Stimulated activated naive CD8-positive, alpha-beta T cell treated with anti-CD3 and anti-CD28 coated beads, Interleukin-15, amount 100 ng/mL, for 72 hours (primary cell): Measurements from ENCODE around the gene PARD6G.

ENCODE experiments used
- ATAC-seq: fragments of 150-1000 bp; cut with Tn5 transposase; 2 replicates; pipeline ENCODE4 v1.10.0; 2021; ENCODE audit warnings: mild to moderate bottlenecking, moderate library complexity
- DNase-seq, 2 donors: peaks; one replicate each; pipeline ENCODE4 v3.0.0; 2021 to 2022
- H3K27ac Mint-ChIP-seq, 2 donors: one replicate each; pipeline ENCODE4 v1.8.0; 2022; ENCODE audit warnings: mild to moderate bottlenecking in 2 of 2, mixed read lengths in 2 of 2, moderate library complexity in 2 of 2
- H3K27me3 Mint-ChIP-seq: one replicate; pipeline ENCODE4 v1.8.0; 2022; ENCODE audit warnings: mixed read lengths
- H3K4me1 Mint-ChIP-seq: one replicate; pipeline ENCODE4 v1.8.0; 2022; ENCODE audit warnings: mild to moderate bottlenecking, mixed read lengths
- H3K4me3 Mint-ChIP-seq, 2 donors: one replicate each; pipeline ENCODE4 v1.8.0; 2022; ENCODE audit warnings: mild to moderate bottlenecking in 2 of 2, mixed read lengths in 2 of 2, moderate library complexity in 1 of 2
- H3K9me3 Mint-ChIP-seq, 2 donors: one replicate each; pipeline ENCODE4 v1.8.0; 2022; ENCODE audit warnings: mixed read lengths in 2 of 2

The PARD6G gene

GRCh38 chr18:80202264-80202998, 44.9 kb downstream of the PARD6G start:
- DNase-seq: peak; percentile 33 to 75
- H3K27me3 Mint-ChIP-seq: peaks cover 66% of the 10 kb centered on the region

GRCh38 chr18:80201739-80202138, 45.6 kb downstream of the PARD6G start:
- Mint-ChIP-seq H3K4me1 (peaks cover 24% of the 10 kb centered on the region), H3K9me3 (no peaks in the 10 kb centered on the region), H3K27ac (no peak overlapping the region), H3K4me3 (no peak overlapping the region), H3K27me3 (peaks cover 73% of the 10 kb centered on the region)
- peak; percentile 15 for ATAC-seq
- no peak for DNase-seq

More at GRCh38 chr18:80202264-80202998, 44.9 kb downstream of the PARD6G start:
- Mint-ChIP-seq H3K9me3 (no peaks in the 10 kb centered on the region), H3K4me1 (peaks cover 24% of the 10 kb centered on the region), H3K4me3 (no peak overlapping the region), H3K27ac (no peak overlapping the region)
- peak; percentile 88 for ATAC-seq

- ATAC-seq: no peak
- no peak for DNase-seq
- Mint-ChIP-seq H3K4me3 (no peak overlapping the region), H3K9me3 (no peaks in the 10 kb centered on the region), H3K4me1 (peaks cover 24% of the 10 kb centered on the region), H3K27ac (no peak overlapping the region), H3K27me3 (peaks cover 76% of the 10 kb centered on the region)
Observed at GRCh38 chr18:80200932-80201672, 46.2 kb downstream of the PARD6G start.

GRCh38 chr18:80200171-80200931, 47.0 kb downstream of the PARD6G start:
- Mint-ChIP-seq H3K27me3 (peaks cover 71% of the 10 kb centered on the region), H3K4me3 (no peak overlapping the region), H3K27ac (no peak overlapping the region), H3K9me3 (no peaks in the 10 kb centered on the region), H3K4me1 (peaks cover 24% of the 10 kb centered on the region)
- no peak for DNase-seq
- no peak for ATAC-seq

- no peak overlapping the region for H3K27ac Mint-ChIP-seq
- H3K9me3 Mint-ChIP-seq: no peaks in the 10 kb centered on the region
- DNase-seq: no peak
- H3K27me3 Mint-ChIP-seq: peaks cover 71% of the 10 kb centered on the region
- H3K4me3 Mint-ChIP-seq: no peak overlapping the region
- ATAC-seq: no peak
- peaks cover 35% of the 10 kb centered on the region for H3K4me1 Mint-ChIP-seq
Observed at GRCh38 chr18:80198994-80199748, 48.1 kb downstream of the PARD6G start.

GRCh38 chr18:80198391-80198790, 48.9 kb downstream of the PARD6G start:
- H3K27me3 Mint-ChIP-seq: peaks cover 75% of the 10 kb centered on the region
- H3K4me3 Mint-ChIP-seq: no peak overlapping the region
- DNase-seq: no peak
- ATAC-seq: no peak
- H3K4me1 Mint-ChIP-seq: peaks cover 35% of the 10 kb centered on the region
- H3K27ac Mint-ChIP-seq: no peak overlapping the region
- H3K9me3 Mint-ChIP-seq: no peaks in the 10 kb centered on the region

GRCh38 chr18:80197528-80197927, 49.8 kb downstream of the PARD6G start:
- Mint-ChIP-seq H3K27me3 (peaks cover 74% of the 10 kb centered on the region), H3K4me3 (no peak overlapping the region), H3K4me1 (peaks cover 29% of the 10 kb centered on the region), H3K27ac (no peak overlapping the region), H3K9me3 (no peaks in the 10 kb centered on the region)
- ATAC-seq (no peak), DNase-seq (no peak)

- H3K27ac Mint-ChIP-seq: no peak overlapping the region
- no peak overlapping the region for H3K4me3 Mint-ChIP-seq
- H3K27me3 Mint-ChIP-seq: peaks cover 80% of the 10 kb centered on the region
- ATAC-seq (no peak), DNase-seq (no peak)
- H3K9me3 Mint-ChIP-seq: no peaks in the 10 kb centered on the region
- H3K4me1 Mint-ChIP-seq: peaks cover 25% of the 10 kb centered on the region
Observed at GRCh38 chr18:80196528-80197320, 50.6 kb downstream of the PARD6G start.

- H3K27ac Mint-ChIP-seq: no peak overlapping the region
- H3K4me1 Mint-ChIP-seq: peaks cover 11% of the 10 kb centered on the region
- no peaks in the 10 kb centered on the region for H3K9me3 Mint-ChIP-seq
- no peak overlapping the region for H3K4me3 Mint-ChIP-seq
- H3K27me3 Mint-ChIP-seq: peaks cover 76% of the 10 kb centered on the region
- no peak for DNase-seq
- peak; percentile 62 for ATAC-seq
Observed at GRCh38 chr18:80194874-80195570, 52.3 kb downstream of the PARD6G start.

GRCh38 chr18:80193701-80194100, 53.6 kb downstream of the PARD6G start:
- Mint-ChIP-seq H3K27me3 (peaks cover 66% of the 10 kb centered on the region), H3K27ac (no peak overlapping the region)

GRCh38 chr18:80192653-80193385, 54.5 kb downstream of the PARD6G start:
- no peak overlapping the region for H3K4me3 Mint-ChIP-seq

More at GRCh38 chr18:80193701-80194100, 53.6 kb downstream of the PARD6G start:
- H3K4me1 Mint-ChIP-seq: peaks cover 11% of the 10 kb centered on the region
- no peak for DNase-seq
- H3K4me3 Mint-ChIP-seq: no peak overlapping the region
- H3K9me3 Mint-ChIP-seq: no peaks in the 10 kb centered on the region
- ATAC-seq: no peak

GRCh38 chr18:80191907-80192652, 55.2 kb downstream of the PARD6G start:
- peak; percentile 52 for ATAC-seq
- no peak for DNase-seq
- Mint-ChIP-seq H3K9me3 (no peaks in the 10 kb centered on the region), H3K4me1 (peaks cover 11% of the 10 kb centered on the region), H3K27ac (no peak overlapping the region), H3K27me3 (peaks cover 52% of the 10 kb centered on the region), H3K4me3 (no peak overlapping the region)

More at GRCh38 chr18:80192653-80193385, 54.5 kb downstream of the PARD6G start:
- H3K9me3 Mint-ChIP-seq: no peaks in the 10 kb centered on the region
- H3K27ac Mint-ChIP-seq: no peak overlapping the region
- DNase-seq (no peak), ATAC-seq (no peak)
- H3K27me3 Mint-ChIP-seq: peaks cover 59% of the 10 kb centered on the region
- peaks cover 11% of the 10 kb centered on the region for H3K4me1 Mint-ChIP-seq

GRCh38 chr18:80191264-80191663, 56.0 kb downstream of the PARD6G start:
- ATAC-seq: no peak
- H3K4me3 Mint-ChIP-seq: no peak overlapping the region
- H3K9me3 Mint-ChIP-seq: peaks cover 0 to 3% of the 10 kb centered on the region in 2 donors

More at GRCh38 chr18:80191264-80191663, 56.0 kb downstream of the PARD6G start:
- H3K27ac Mint-ChIP-seq: no peak overlapping the region
- peaks cover 11% of the 10 kb centered on the region for H3K4me1 Mint-ChIP-seq
- H3K27me3 Mint-ChIP-seq: peaks cover 46% of the 10 kb centered on the region
- no peak for DNase-seq
